Cardiac muscle cell (in vitro differentiated cells and primary cell): ENCODE data around the gene LRRFIP2. TPM values are rescaled to one million over a fixed set of nuclear protein-coding genes. Genes with fewer than 3 reads are reported as not detected.
"Not testable (repeated sequence)": the region's sequence is repeated elsewhere in the genome, so short reads cannot be mapped to it uniquely, and the experiment has no call there.

Experiments used
- DNase-seq, 2 donors: peaks; one replicate each; pipeline versions ENCODE4 v3.0.0 to v3.0.0-alpha.2; 2010 to 2017; ENCODE audit warnings: low read depth in 1 of 2, low spot score in 1 of 2
- H3K27ac ChIP-seq: fragments of 200-600 bp; sonication (generic); 2 replicates; pipeline ENCODE4 v1.5.1; 2016
- H3K27me3 ChIP-seq: fragments of 200-600 bp; sonication (generic); 2 replicates; pipeline ENCODE4 v1.6.0; 2016; ENCODE audit warnings: control low read depth
- H3K36me3 ChIP-seq: fragments of 200-600 bp; sonication (generic); 2 replicates; pipeline ENCODE4 v1.5.1; 2016; ENCODE audit warnings: control low read depth
- H3K4me1 ChIP-seq: fragments of 200-600 bp; sonication (generic); 2 replicates; pipeline ENCODE4 v1.8.1; 2017; ENCODE audit warnings: low read depth, mild to moderate bottlenecking, mixed run types
- H3K4me3 ChIP-seq: fragments of 200-600 bp; sonication (generic); 2 replicates; pipeline ENCODE4 v1.5.1; 2016; ENCODE audit warnings: mild to moderate bottlenecking
- H3K9me3 ChIP-seq: fragments of 200-600 bp; sonication (generic); 2 replicates; pipeline ENCODE4 v1.5.1; 2017; ENCODE audit warnings: low read depth, mild to moderate bottlenecking, control low read depth
- CTCF ChIP-seq: IDR thresholded peaks from 2 replicates; pipeline ENCODE4 v1.5.1; 2012; ENCODE audit warnings: low read depth, mild to moderate bottlenecking, low read length
- polyA plus RNA-seq: library from polyadenylated mRNA; unstranded; fragments of >200 nt; fragmentation: Nextera tagmentation; extraction: Ambion mirVana; gene quantifications from 2 replicates; pipeline ENCODE4 v1.2.1, GENCODE V29; 2016
- total RNA-seq: library from RNA; depleted of rRNA; stranded (reverse); fragments of >200 nt; gene quantifications from 2 replicates; pipeline ENCODE4 v1.2.3, GENCODE V29; 2016

Gene LRRFIP2
- total and polyA plus RNA-seq, 2 experiments from 2014 or later, result 55.9 to 92.6 TPM

GRCh38 chr3:37053337-37053736, 121.0 kb downstream of the LRRFIP2 start:
- Histone ChIP-seq H3K9me3 (no peaks in the 10 kb centered on the region), H3K27me3 (no peaks in the 10 kb centered on the region), H3K27ac (peak overlapping the region; percentile 69), H3K4me3 (no peak overlapping the region), H3K4me1 (peaks cover 10% of the 10 kb centered on the region), H3K36me3 (peaks cover 48% of the 10 kb centered on the region)
- DNase-seq, result no peak
- TF ChIP-seq CTCF, result no peak

GRCh38 chr3:37052860-37053259, 121.5 kb downstream of the LRRFIP2 start:
- no peak for DNase-seq
- no peak overlapping the region for H3K27ac ChIP-seq
- H3K36me3 ChIP-seq, result peaks cover 50% of the 10 kb centered on the region
- H3K4me1 ChIP-seq, result peaks cover 10% of the 10 kb centered on the region
- H3K9me3 ChIP-seq, result no peaks in the 10 kb centered on the region
- H3K27me3 ChIP-seq, result no peaks in the 10 kb centered on the region
- H3K4me3 ChIP-seq, result no peak overlapping the region
- no peak for TF ChIP-seq CTCF

- Histone ChIP-seq H3K4me3 (no peak overlapping the region), H3K36me3 (peaks cover 59% of the 10 kb centered on the region)
- no peak for TF ChIP-seq CTCF
These were observed 124.1 kb downstream of the LRRFIP2 start for GRCh38 chr3:37050282-37050681.

GRCh38 chr3:37042712-37043111, 131.7 kb downstream of the LRRFIP2 start:
- H3K27me3 ChIP-seq, H3K4me3 ChIP-seq, H3K27ac ChIP-seq, DNase-seq, H3K4me1 ChIP-seq, H3K9me3 ChIP-seq: not testable (repeated sequence)
- peaks cover 18% of the 10 kb centered on the region for H3K36me3 ChIP-seq

More at GRCh38 chr3:37050282-37050681, 124.1 kb downstream of the LRRFIP2 start:
- no peaks in the 10 kb centered on the region for H3K27me3 ChIP-seq
- H3K27ac ChIP-seq, result peak overlapping the region; percentile 42
- H3K9me3 ChIP-seq, result no peaks in the 10 kb centered on the region
- peak in 1 of 2 donors; percentile 12 for DNase-seq
- H3K4me1 ChIP-seq, result peaks cover 10% of the 10 kb centered on the region

GRCh38 chr3:37041546-37042195, 132.7 kb downstream of the LRRFIP2 start:
- TF ChIP-seq CTCF, result no peak
- Histone ChIP-seq H3K4me3 (no peak overlapping the region), H3K9me3 (no peaks in the 10 kb centered on the region), H3K36me3 (peaks cover 9% of the 10 kb centered on the region), H3K27me3 (no peaks in the 10 kb centered on the region), H3K4me1 (no peaks in the 10 kb centered on the region), H3K27ac (no peak overlapping the region)
- DNase-seq, result no peak

GRCh38 chr3:37040231-37040630, 134.2 kb downstream of the LRRFIP2 start:
- no peaks in the 10 kb centered on the region for H3K9me3 ChIP-seq
- DNase-seq, result no peak
- no peak for TF ChIP-seq CTCF
- H3K4me1 ChIP-seq, result no peaks in the 10 kb centered on the region
- H3K36me3 ChIP-seq, result peaks cover 10% of the 10 kb centered on the region
- no peak overlapping the region for H3K4me3 ChIP-seq
- H3K27me3 ChIP-seq, result no peaks in the 10 kb centered on the region
- H3K27ac ChIP-seq, result no peak overlapping the region
